SK-N-SH (cell line): ENCODE measurements around the gene AR.

Experiments used
- CTCF ChIP-seq: fragments of 200-600 bp; sonication (generic); IDR thresholded peaks from 2 replicates; pipeline ENCODE4 v1.6.1; 2017; ENCODE audit warnings: antibody characterized with exemption, mild to moderate bottlenecking, moderate library complexity
- MEF2A ChIP-seq: IDR thresholded peaks from 2 replicates; pipeline ENCODE4 v1.4.0; 2012; ENCODE audit warnings: low read depth, borderline replicate concordance
- PBX3 ChIP-seq: IDR thresholded peaks from 2 replicates; pipeline ENCODE4; 2012

- TF ChIP-seq MEF2A (no peak), PBX3 (no peak), CTCF (no peak)
Measured at GRCh38 chrX:67612231-67612630, 68.4 kb downstream of the AR start.
